HG02981 (cell line): ENCODE results near the gene CCDC78.
A peak's percentile ranks its signal among the peaks of the same experiment; 100 is the strongest.
"Not testable (repeated sequence)": the region's sequence is repeated elsewhere in the genome, so short reads cannot be mapped to it uniquely, and the experiment has no call there.

ENCODE experiments used
- ATAC-seq: cut with Tn5 transposase; IDR thresholded peaks from one replicate; pipeline ENCODE4 v1.9.1; 2021; ENCODE audit warnings: mild to moderate bottlenecking, moderate library complexity; ENCODE audit not compliant: unreplicated experiment

CCDC78 gene

DNA sequence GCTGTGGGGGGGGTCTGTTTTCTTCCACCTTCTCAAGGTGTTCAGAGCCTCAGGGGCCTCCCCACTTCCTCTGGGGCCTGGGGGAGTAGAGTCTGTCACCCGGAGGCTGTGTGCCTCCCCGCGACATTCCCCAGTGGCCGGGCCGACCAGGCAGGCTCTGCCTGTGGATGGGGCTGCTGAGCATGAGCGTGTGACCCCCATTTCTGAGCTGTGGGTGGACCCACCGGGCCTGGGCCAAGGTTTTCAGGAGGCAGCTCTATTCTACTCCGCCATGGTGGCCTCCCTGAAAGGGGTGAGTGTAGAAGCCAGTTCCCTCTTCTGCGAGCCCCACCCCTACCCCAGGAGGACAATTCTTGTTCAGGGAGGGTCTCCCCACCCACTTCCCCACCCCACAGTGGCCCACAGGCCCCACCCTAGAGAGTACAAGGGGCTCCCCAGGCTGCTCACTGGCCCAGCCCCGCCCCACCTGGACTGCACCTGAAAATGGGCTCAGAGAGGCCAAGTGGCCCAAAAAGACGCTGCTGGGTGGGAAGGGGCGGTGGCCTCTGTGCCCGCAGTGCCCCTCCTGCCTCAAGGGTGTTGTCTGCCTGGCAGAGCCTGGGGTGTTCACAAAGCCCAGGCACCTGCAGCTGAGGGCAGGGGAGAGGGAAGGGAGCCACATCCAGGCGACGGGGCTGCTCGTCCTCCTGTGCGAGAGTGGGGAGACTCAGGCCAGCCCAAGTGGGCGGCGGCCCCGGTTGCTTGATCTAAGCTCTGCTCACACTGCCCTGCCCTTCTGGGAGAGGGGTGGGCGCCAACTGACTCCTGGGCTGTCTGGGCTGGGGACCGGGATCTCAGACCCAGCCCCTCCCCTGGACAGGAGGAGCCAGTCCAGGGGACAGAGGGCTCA, 35.6 kb upstream of the CCDC78 start:
- ATAC-seq = no peak

DNA sequence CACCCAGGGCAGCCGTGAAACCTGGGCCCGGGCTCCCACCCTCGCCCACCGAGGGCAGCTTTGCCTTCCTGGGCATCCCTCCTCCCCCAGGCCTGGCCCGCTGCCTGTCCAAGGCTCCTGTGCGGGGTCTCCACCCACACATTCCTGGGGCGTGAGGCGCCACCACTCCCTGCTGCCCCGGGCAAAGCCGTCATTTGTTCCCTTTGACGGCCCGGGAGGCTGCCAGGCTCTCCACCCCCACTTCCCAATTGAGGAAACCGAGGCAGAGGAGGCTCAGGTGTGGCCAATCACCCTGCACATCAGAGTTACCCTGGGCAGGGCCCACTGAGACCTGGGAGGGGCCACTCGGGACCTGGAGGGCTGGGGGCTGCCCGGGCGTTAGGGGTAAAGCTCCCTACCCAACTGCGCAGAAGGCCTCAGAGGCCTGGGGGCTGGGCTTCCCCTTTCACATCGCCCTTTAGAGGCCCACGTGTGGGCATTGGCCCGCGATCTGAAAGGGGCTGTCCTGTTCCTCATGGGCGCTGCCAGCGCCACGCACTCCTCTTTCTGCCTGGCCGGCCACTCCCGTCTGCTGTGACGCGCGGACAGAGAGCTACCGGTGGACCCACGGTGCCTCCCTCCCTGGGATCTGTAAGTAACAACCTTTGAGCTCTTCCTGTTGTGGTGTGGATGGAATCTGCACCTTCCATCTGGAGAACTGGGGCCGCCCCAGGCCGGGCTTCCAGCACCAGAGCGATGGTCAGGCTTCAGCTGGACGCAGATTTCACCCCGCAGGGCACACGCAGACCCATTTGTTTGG, 34.5 kb upstream of the CCDC78 start, which contains the start of gene MSLN:
Gene MSLN (plus strand): TSS at position 190 of the 799 bp plus-strand sequence. CDS start 1,947 bp downstream, outside the sequence.
- no peak for ATAC-seq

DNA sequence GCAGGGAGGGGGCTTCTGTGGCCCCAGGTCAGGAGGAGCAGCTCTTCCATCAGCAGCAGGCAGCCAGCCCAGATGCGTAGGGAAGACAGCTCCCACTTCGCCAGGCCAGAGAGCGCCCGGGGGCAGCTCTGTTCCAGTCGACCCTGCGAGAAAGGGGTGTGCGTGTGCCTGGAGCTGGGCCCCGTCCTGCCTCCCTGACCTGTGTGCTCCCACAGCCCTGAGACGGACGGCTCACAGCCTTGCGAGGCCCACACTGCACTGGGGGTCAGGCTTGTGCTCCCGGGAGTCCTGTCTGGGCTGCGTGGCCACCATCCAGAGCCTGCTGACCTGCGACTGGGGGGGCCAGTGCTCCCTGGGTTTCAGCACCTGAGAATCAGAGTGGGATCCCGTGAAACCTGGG, 33.8 kb upstream of the CCDC78 start:
- ATAC-seq = no peak

DNA sequence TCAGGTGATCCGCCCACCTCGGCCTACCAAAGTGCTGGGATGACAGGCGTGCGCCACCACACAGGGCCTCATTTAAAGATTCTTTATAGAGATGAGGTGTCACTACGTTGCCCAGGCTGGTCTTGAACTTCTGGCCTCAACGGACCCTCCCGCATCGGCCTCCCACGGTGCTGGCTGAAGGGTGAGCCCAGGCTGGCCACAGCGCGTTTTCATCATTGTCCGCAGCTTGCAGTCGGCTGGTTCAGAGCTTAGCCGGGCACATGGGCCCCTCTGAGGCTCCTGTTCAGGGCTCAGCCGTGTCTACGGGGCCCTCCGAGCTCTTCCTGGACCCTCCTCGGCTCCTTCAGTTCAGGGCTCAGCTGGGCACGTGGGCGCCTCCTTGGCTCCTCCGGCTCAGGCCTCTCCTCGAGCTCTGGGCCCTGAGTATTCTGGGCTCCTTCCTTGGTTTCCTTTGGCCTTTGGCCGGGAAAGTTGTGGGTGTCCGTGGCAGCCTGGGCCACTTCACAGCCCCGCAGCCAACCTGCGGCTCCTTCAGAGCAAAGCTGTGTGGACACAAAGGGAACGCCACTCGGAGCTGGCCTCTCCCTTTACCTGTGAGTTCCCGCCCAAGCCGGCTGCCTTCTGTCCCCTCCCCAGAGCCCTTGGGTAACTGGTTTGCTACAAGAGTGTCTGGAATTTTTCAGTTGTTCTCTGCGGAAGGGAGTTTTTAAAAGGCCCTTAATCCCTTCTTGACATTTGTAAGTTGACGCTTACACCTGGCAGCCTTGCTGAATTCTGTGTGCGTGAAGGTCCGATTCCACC, 33.1 kb upstream of the CCDC78 start:
- no peak for ATAC-seq

DNA sequence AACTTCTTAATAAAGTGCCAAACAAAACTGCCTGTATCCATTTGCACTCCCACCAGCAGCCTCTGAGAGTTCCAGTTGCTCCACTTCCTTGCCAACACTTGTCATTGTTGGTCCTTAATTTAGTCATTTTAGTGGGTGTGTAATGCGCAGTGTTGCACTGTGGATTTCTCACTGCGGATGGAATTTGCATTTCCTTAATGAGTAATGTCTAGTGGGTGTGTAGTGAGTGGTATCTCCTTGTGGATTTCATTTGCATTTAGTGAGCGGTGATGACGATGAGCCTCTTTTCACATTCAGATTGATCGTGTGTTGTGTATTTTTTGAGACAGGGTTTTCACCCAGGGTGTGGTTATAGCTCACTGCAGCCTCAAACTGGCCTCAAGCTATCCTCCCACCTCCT, 30.2 kb upstream of the CCDC78 start:
- no peak for ATAC-seq

DNA sequence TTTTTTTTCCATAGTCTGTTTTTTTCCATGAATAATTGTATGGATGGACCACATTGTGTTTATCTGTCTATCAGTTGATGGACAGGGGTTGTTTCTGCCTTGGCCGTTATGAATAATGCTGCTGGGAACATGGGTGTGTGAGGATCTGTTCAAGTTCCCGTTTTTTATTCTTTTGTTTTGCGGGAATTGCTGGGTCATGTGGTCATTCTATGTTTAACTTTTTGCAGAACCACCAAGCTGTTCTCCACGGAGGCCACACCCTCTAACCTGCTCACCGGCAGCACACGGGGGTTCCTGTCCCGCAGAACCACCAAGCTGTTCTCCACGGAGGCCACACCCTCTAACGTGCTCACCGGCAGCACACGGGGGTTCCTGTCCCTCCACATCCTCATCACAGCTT, 28.4 kb upstream of the CCDC78 start:
- no peak for ATAC-seq

DNA sequence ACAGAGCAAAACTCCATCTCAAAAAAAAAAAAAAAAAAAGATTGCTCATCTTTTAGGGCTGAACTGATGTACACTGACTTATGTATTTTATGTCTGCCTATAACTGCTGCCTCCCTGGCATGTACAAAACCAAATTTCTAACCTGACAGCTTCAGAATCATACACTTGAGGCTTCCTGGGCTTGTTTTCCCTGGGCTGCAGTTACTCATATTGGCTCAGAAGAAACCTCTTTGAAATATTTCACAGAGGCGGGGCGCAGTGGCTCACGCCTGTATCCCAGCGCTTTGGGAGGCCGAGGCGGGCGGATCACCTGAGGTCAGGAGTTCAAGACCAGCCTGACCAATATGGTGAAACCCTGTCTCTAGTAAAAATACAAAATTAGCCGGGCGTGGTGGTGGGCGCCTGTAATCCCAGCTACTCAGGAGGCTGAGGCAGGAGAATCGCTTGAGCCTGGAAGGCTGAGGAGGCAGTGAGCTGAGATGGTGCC, 27.9 kb upstream of the CCDC78 start:
- ATAC-seq = not testable (repeated sequence)

DNA sequence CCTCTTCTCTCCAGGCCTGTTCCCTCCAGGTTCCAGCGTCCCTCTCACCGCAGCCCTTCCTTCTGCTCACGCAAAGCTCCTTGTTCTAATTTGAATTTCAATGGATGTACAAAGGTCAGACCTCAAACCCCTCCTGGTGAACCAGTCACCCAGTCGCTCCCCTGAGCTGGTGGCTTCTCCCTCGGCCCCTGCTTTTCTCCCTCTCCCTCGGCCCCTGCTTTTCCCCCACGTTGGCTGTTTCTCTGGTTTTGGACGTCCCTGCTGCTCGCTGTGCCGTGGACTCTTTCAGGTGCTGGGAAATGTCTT, 25.7 kb upstream of the CCDC78 start:
- no peak for ATAC-seq

DNA sequence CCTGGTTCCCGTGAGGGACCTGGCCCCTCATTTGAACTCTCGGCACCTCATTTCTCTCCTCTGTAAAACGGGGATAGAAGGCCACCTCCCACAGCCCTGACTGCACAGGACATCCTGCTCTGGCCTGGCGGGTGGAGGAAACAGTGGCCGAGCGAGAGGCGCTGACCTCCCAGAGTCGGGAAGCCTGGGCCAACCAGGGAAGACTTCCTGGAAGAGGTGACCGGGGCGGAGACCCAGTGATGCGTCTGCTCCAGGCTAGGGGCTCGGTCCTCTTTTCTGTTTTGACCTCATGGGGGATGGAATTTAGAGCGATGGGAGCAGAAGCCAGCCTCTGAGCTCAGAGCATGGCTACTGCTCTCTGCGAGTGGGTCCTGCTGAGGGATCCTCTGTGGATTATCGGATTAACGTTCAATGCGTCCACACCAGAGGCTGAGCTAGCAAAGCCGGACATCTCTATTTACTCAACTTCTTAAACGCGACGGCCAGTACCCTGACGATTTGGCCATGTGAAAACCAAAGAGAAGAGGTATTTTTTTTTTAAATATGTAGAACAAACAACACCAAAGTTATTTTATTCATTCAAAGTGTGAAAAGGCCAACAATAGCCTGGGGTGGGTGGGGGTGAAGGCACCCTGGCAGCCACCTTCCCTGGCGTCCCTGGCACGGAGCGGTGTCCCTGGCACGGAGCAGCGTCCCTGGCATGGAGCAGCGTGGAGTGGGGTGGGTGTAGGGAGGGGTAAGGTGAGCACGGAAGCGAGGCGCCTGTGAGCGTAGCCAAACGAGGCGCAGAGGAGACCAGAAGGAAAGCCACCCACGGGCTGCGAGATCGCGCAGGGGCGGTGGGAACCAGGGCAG, 25.1 kb upstream of the CCDC78 start:
- ATAC-seq = no peak

DNA sequence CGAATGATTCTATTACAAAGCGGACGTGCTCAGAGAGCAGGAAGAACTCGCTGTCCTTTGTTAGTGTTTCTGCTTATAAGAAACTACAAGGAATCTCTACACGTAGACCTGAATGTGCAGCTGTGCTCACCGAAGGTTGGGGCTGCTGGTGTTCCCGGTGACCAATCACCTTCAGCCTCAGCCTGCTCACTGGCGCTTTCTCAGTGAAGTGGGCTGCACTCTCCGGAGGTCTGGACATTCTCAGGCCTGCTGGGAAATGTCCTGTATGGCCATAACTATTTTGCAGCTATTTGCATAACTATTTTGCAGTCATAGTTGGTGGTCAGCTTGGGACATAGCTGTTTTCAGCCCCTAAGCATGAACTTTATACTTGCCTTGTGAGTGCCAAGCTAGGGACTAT, 24.2 kb upstream of the CCDC78 start:
- ATAC-seq = no peak

DNA sequence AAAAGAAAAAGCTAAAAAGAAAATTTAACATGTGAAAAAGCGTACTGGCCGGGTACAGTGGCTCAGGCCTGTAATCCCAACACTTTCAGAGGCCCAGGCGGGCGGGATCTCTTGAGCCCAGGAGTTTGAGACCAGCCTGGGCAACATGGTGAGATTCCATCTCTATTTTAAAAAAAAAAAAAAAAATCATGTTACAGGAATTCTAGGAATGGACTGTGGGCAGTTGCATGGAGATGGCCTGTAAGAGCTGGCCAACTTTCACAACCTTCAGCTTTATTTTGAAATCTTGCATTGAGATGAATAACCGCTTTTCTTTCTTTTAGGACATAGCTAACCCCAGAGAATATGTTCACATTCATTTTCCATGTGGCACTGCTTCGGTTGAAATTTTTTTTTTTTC, 22.8 kb upstream of the CCDC78 start:
- no peak for ATAC-seq

DNA sequence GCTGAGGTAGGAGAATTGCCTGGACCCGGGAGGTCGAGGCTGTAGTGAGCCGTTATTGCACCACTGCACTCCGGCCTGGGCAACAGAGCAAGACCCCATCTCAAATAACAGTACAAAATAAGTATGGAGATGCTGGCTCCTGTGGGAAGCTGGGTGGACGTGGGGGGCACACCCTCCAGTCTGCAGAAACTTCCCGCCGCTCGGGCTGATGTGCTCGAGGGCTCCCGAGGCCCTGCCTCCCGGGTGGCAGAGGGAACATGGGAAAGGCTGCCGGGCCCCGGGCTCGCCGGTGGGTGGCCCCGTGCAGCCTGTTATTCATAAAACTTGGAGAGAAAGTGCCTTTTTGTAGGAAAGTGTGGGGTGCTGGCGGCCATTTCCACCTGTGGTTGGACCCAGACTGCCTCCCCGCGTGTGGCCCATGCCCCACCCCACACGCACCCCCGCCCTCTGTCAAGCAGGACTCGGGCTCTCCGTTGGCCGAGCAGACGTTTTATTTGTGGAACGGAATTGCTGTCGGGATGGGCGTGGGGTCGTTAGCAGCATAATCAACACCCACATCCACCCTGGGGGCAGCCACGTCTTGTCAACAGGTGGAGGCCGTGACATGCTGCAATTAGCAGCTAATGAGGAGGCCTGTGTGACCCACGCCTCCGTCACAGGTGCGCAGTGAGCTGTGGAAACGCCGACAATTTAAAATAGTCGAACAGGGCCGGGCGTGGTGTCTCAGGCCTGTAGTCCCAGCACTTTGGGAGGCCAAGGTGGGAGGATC, 21.9 kb upstream of the CCDC78 start:
- ATAC-seq = no peak

DNA sequence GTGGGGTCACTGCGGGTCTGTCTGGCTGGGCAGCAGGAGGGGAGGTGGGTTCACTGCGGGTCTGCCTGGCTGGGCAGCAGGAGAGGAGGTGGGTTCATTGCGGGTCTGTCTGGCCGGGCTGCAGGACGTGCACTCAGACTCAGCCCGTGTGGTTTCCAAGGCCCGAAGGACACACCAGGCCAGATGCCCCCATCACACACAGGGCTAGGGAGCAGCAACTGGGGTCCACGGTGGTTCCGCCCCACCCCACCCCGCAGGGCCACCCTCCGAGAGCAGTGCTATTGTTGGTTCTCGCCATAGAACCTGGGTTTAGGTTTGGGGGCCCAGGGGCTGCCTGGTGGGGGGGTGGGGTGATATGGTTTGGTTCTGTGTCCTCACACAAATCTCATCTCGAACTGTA, 20.4 kb upstream of the CCDC78 start:
- ATAC-seq = no peak

DNA sequence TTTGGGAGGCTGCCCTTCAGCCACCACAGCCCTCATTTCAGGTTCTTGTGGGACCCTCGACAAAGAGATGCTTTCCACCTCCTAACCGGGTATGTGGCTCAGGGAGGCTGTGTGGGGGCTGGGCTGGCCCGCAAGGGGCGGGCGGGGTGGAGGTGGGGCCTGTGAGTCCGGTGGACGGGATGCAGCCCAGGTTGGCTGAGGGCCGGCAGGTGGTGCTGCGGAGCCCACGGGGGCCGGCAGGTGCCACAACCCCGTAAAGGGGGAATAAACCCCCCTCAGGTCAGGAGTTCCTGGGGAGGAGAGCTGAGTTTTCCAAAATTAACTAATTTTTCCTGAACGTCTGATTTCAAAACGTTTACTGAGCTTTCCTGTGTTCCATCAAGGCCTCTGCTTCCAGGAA, 19.5 kb upstream of the CCDC78 start:
- no peak for ATAC-seq

DNA sequence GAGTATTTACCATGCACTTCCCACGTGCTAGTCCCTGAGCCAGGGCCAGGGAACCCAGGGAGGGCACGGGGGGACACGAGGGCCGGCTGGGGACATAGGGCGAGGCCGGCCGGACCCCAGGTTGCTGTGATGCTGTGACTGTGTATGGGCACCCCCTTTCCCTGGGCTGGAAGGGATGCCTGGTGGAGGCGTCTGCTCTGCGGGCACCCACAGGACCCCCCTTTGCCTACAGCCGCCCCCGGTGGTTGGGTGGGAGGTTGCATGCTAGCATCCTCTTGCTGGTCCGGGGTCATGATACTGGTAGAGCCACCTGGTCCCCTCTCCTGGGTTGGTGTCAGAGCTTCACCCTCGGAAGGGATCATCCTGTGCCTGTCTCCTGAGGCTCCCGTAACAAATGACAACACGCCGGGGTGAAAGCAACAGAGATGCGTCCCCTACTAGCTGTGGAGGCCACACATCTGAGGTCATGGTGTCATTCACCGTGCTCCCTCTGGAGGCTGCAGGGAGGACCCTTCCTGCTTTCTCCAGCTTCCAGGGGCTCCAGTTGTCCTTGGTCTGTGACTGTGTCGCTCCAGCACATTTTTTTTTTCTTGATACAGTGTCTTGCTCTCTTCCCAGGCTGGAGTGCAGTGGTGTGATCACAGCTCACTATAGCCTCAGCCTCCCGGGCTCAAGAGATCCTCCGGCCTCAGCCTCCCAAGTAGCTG, 17.7 kb upstream of the CCDC78 start:
- ATAC-seq = no peak

DNA sequence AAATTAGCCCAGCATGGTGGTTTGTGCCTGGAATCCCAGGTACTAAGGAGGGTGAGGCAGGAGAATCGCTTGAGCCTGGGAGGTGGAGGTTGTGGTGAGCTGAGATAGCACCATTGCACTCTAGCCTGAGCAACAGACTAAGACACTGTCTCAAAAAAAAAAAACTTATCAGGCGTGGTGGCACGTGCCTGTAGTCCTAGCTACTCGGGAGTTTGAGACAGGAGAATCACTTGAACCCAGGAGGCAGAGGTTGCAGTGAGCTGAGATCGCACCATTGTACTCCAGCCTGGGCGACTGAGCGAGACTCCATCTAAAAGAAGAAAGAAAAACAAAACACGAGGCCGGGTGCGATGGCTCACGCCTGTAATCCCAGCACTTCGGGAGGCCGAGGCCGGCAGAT, 16.7 kb upstream of the CCDC78 start:
- ATAC-seq = not testable (repeated sequence)

DNA sequence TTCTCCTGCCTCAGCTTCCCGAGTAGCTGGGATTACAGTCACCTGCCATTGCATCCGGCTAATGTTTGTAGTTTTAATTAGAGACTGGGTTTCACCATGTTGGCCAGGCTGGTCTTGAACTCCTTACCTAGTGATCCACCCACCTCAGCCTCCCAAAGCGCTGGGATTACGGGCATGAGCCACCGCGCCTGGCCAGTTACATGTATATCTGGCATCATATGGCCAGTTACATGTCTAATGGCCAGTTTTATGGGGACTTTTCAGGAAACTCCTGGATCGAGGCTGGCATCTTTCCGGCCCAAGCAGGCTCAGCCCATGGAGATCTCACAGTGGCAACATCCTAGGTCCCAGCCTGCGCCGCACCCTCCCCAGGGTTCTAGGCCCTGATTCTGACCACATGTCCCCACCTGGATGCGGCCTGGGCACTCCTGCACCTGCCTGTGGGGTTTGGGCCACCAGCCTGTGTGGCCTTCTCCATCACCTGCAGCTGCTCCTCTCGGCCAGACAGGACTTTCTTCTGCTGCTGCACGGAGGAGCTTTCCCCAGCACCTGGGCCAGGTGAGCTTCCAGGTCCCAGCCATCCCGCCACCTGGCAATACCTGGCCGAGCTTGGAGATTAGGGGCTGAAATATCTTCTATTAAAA, 15.9 kb upstream of the CCDC78 start:
- no peak for ATAC-seq

DNA sequence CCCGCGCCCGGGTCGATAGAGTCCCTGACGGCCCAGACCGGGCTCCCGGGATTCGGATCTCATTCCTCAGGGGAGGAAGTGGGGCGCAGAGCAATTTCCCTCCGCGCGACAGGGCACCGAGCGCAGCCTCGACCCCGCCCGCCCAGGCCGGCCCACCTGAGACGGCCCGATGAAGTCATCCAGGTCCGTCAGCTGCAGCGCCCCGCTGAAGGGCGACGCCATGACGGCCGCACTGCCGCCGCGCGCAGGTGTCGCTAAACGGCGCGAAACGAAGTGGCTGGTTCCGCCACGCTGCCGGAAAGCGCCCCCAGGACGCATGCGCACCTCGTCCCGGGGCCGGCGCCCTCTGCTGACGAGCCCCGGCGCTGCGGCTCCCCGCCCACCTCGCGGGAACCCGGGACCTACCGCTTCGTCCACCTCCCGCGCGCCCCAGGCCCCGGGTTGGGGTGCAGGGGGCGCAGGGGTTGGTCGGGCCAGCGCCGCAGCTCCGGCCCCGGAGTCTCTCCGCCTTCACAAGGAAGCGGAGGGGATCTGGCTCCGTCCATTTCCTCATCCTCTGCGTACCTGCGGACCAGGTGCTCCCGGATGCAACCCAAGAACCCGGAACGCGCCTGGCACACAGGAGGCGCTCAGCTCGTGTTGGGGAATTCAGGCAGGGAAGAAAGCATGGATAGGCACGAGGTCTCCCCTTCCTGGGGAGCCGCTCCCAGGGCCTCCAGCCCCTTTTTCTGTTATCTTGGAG, 14.7 kb upstream of the CCDC78 start, which contains the start of gene CIAO3:
Gene CIAO3 (minus strand): TSS at position 234 of the 742 bp plus-strand sequence. CDS start 12 bp downstream, at position 222.
- ATAC-seq = peak; percentile 79
